Skeletal muscle satellite cell (primary cell): ENCODE data around the gene ERFL. TPM values are rescaled to one million over a fixed set of nuclear protein-coding genes. Genes with fewer than 3 reads are reported as not detected.

ENCODE experiments used
- H3K27me3 ChIP-seq: 2 replicates; pipeline ENCODE4 v1.7.0; 2013; ENCODE audit warnings: low read length; ENCODE audit not compliant: control insufficient read depth, insufficient read depth
- H3K36me3 ChIP-seq: 2 replicates; pipeline ENCODE4 v1.7.0; 2013; ENCODE audit warnings: mild to moderate bottlenecking, control low read depth, low read length; ENCODE audit not compliant: insufficient read depth
- H3K4me1 ChIP-seq: 2 replicates; pipeline ENCODE4 v1.7.0; 2013; ENCODE audit warnings: low read length; ENCODE audit not compliant: control insufficient read depth, insufficient read depth
- H3K4me2 ChIP-seq: 2 replicates; pipeline ENCODE4 v1.7.0; 2013; ENCODE audit warnings: mild to moderate bottlenecking, low read length
- H3K4me3 ChIP-seq: 2 replicates; pipeline ENCODE4 v1.7.0; 2013; ENCODE audit warnings: low read length
- H3K9ac ChIP-seq: 2 replicates; pipeline ENCODE4 v1.7.0; 2013; ENCODE audit warnings: mild to moderate bottlenecking, low read depth, low read length, moderate library complexity
- H3K9me3 ChIP-seq: replicated peaks from 2 replicates; pipeline ENCODE4 v1.7.0; 2013; ENCODE audit warnings: mild to moderate bottlenecking, control low read depth, low read length
- small RNA-seq: library from RNA; depleted of rRNA; stranded (forward); fragments of <200 nt; gene quantifications from one replicate; pipeline ENCODE3, GENCODE V24; 2012

Gene ERFL

DNA sequence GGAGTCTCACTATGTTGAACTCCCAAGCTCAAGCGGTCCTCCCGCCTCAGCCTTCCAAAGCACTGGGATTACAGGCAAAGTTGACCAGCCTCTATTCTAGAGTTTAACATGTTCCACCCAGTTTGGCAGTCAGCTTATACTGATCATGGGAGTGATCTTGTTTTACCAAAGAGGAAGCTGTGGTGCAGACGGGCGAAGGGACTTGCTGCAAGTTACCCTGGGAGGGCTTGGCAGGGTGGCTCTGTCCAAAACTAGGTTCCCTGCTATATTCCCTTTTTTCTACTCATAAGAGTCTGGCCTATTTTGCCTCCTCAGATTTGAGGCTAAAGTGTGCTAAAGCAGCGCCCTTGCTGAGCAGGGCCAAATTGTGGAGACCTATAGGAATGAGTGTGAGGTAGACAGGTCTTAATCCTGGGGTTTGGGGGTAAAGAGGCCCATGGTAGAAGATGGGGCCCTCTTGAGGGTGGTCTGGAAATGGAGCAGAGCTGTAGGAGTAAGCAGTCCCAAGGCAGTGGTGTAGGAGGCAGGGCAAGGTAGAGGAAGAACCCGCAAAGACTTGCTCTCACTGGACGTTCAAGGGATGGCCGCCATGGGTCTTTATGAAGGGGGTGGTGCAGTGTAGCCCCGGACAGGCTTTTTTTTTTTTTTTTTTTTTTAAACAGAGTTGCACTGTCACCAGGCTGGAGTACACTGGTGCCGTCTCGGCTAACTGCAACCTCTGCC is 64.9 kb downstream of the ERFL start:
- Histone ChIP-seq H3K27me3 (no peaks in the 10 kb centered on the region), H3K9ac (peak overlapping the region; percentile 4), H3K4me1 (peaks cover 25% of the 10 kb centered on the region), H3K4me3 (no peak overlapping the region), H3K9me3 (no peaks in the 10 kb centered on the region), H3K4me2 (peak overlapping the region; percentile 97), H3K36me3 (peaks cover 69% of the 10 kb centered on the region)

DNA sequence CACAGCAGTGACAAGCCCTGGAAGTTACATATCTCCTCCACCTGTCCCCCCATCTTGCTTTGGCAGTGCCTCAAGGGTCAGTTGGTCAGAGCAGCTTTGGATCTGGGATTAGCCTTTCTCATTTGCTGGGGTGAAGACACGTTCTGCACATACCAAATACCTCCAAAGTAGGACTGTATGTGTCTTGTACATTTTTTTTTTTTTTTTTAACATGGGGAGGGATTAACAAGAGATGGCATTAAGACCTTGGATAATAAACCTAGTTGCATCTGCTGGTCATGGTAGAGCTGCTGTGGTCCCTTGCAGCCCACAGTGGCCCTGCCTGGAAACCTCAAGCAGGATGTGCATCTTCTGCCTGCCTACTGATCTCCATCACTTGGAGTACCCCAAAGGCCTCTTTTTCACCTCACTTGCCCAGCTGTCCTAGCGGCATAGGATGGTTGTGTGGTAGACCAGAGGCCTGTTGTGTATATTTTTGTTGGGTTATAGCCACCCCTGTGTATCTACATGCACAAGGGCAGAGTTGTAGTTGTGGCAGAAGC is 65.7 kb downstream of the ERFL start:
- peak overlapping the region; percentile 99 for H3K9ac ChIP-seq
- no peaks in the 10 kb centered on the region for H3K27me3 ChIP-seq
- peaks cover 60% of the 10 kb centered on the region for H3K36me3 ChIP-seq
- peak overlapping the region; percentile 19 for H3K4me3 ChIP-seq
- H3K4me1 ChIP-seq, result peaks cover 25% of the 10 kb centered on the region
- H3K4me2 ChIP-seq, result peak overlapping the region; percentile 97
- H3K9me3 ChIP-seq, result no peaks in the 10 kb centered on the region

DNA sequence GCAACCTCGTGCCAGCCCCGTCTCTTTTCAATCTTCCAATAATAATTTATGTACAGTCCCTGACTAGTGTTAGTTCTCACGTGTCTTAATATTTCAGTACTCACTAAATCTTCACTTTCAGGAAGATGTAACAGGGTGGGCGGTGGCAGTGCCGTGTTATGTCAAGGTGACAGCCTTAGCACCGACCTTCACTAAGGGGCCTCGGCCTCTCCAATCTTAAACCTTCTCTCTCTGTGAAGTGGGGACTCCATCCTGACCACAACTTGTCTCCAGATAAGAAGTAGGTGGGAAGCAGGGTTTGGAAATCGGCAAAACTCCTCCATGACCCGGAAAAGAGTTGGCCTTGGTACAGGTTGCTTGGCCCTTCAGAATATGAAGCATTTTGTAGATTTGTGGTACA is 66.4 kb downstream of the ERFL start:
- Histone ChIP-seq H3K9ac (peak overlapping the region; percentile 99), H3K4me1 (peaks cover 25% of the 10 kb centered on the region), H3K27me3 (no peaks in the 10 kb centered on the region), H3K4me3 (peak overlapping the region; percentile 90), H3K36me3 (peaks cover 54% of the 10 kb centered on the region), H3K9me3 (no peaks in the 10 kb centered on the region), H3K4me2 (peak overlapping the region; percentile 97)

DNA sequence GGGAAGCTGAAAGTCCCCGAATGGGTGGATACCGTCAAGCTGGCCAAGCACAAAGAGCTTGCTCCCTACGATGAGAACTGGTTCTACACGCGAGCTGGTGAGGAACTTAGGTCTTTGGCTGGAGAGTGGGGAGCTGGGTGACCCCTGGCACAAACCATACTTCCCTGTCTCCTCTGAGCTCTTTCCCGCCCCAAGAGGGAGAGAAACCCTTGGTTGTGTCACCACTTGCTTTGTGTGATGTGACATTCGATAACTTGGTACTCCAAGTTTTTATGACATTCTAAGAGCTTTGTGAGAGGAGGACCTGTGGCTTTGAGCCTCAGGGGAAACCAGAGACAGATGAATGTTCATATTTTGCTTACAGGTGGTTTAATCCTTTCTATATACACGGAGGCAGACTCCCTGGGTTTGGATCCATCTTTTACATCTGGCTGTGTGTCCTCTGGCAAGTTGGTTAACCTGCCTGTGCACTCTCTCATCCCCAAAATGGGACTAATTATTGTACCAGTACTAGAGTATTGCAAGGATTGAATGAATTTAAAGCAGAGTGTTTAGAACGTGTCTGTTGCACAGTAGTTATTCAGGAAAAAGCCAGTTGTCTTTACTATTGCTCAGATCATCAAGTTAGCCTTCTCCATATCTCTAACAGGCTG is 67.0 kb downstream of the ERFL start:
- Histone ChIP-seq H3K4me3 (peak overlapping the region; percentile 90), H3K4me2 (peak overlapping the region; percentile 97), H3K27me3 (no peaks in the 10 kb centered on the region), H3K9me3 (no peaks in the 10 kb centered on the region), H3K9ac (peak overlapping the region; percentile 99), H3K4me1 (peaks cover 25% of the 10 kb centered on the region), H3K36me3 (peaks cover 49% of the 10 kb centered on the region)

DNA sequence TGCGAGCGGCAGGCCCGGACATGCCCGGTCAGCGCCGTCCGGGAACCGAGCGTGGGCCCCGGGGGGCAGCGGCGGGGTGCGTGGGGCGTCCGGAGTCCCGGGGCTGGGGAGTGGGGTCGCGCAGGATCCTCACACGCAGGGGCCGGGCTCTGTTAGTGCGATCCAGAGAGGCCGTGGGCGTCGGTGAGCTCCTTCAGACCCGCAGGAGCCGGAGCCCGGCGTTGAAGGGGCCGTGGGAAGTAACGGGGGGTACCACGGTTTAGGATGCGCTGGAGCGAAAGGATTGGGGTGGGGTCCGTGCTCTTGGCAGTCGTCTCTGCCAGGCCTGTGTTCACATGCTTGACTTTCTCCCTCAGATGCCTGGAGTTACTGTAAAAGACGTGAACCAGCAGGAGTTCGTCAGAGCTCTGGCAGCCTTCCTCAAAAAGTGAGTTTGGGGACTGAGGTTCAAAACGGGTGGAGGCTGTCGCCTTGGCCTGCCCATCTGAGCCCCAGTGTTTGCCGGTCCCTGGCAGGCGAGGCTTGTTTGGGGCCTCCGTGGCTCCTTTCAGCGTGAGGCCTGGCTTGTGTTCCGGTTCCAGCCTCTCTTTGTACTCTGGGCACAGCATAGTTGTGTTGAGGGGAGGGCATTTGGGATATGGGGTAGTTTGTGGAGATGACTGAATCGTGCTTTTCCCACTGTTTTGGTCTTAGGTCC is 67.7 kb downstream of the ERFL start:
- Histone ChIP-seq H3K4me2 (peak overlapping the region; percentile 97), H3K4me1 (peaks cover 25% of the 10 kb centered on the region), H3K4me3 (peak overlapping the region; percentile 90), H3K36me3 (peaks cover 47% of the 10 kb centered on the region), H3K9me3 (no peaks in the 10 kb centered on the region), H3K27me3 (no peaks in the 10 kb centered on the region), H3K9ac (peak overlapping the region; percentile 99)

DNA sequence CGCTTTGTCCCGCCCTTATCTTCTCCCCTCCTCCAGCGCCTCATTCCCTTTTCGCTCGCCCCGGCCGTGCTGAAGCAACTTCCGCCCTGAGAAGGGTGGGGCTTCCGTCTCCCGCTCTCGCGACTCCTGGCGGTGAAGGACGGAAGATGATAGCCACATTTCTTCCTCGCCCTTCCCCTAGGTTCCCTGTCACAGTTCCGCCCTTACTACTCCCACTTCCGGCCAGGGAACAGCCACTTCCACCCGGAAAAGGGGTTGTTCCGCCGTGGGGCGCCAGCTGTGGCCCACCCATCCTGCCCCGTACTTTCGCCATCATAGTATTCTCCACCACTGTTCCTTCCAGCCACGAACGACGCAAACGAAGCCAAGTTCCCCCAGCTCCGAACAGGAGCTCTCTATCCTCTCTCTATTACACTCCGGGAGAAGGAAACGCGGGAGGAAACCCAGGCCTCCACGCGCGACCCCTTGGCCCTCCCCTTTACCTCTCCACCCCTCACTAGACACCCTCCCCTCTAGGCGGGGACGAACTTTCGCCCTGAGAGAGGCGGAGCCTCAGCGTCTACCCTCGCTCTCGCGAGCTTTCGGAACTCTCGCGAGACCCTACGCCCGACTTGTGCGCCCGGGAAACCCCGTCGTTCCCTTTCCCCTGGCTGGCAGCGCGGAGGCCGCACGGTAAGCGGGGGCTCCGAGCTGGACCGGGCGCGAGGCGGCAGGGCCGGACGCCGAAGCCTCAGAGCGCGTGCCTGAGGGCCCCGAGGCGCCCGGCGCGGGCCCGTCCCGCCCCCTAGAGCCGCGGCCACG is 68.4 kb downstream of the ERFL start, which contains the start of gene RPS19:
Gene RPS19 (plus strand): TSS at position 638 of the 801 bp plus-strand sequence. CDS start 520 bp downstream, outside the sequence.
- H3K27me3 ChIP-seq, result peaks cover 4% of the 10 kb centered on the region
- peaks cover 41% of the 10 kb centered on the region for H3K36me3 ChIP-seq
- peak within 1 kb of the TSS; percentile 99 for H3K9ac ChIP-seq
- H3K4me1 ChIP-seq, result peaks cover 25% of the 10 kb centered on the region
- no peaks in the 10 kb centered on the region for H3K9me3 ChIP-seq
- peak within 1 kb of the TSS; percentile 90 for H3K4me3 ChIP-seq
- peak within 1 kb of the TSS; percentile 97 for H3K4me2 ChIP-seq

DNA sequence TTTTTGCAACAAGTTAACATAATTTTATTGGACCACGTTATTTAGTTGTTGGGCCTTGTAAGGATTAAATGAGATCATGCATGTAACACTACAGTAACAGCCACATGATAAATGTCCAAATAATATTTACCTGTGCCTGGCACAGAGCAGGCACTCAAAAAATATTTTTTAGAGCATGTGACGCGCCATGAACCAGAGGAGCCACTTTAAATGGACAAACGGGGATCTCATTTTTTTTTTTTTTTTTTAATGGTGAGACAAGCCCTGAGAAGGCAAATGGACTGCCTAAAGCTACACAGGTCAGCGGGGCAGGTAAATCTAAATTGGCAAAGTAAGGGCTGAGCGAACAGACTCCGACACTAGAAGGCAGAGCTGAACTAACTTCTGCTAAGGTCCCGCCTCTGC is 69.0 kb downstream of the ERFL start:
- no peaks in the 10 kb centered on the region for H3K9me3 ChIP-seq
- H3K4me3 ChIP-seq, result peak overlapping the region; percentile 90
- peak overlapping the region; percentile 80 for H3K4me2 ChIP-seq
- H3K9ac ChIP-seq, result peak overlapping the region; percentile 62
- peaks cover 25% of the 10 kb centered on the region for H3K4me1 ChIP-seq
- H3K36me3 ChIP-seq, result peaks cover 35% of the 10 kb centered on the region
- peaks cover 11% of the 10 kb centered on the region for H3K27me3 ChIP-seq

Small RNAs within 50 kb of the gene (small RNA-seq; reads per million reads assigned to genes)
- gene MIR6797, result not detected
